Neural crest cell (in vitro differentiated cells): Measurements from ENCODE around the gene RARRES1. TPM values are rescaled to one million over a fixed set of nuclear protein-coding genes. Genes with fewer than 3 reads are reported as not detected.

Experiments used
- DNase-seq: peaks from one replicate; pipeline ENCODE4 v3.0.0; 2021; ENCODE audit warnings: low read depth, mixed read lengths, low spot score
- H3K27ac Mint-ChIP-seq: one replicate; pipeline ENCODE4 v1.8.0; 2021; ENCODE audit warnings: mild to moderate bottlenecking, mixed read lengths; ENCODE audit not compliant: unreplicated experiment
- H3K27me3 Mint-ChIP-seq: 2 replicates; pipeline ENCODE4 v1.8.0; 2021; ENCODE audit warnings: low read depth, mild to moderate bottlenecking, mixed read lengths
- H3K36me3 Mint-ChIP-seq: 2 replicates; pipeline ENCODE4 v1.8.0; 2021; ENCODE audit warnings: low read depth, mild to moderate bottlenecking, mixed read lengths
- H3K4me1 Mint-ChIP-seq: 2 replicates; pipeline ENCODE4 v1.8.0; 2021; ENCODE audit warnings: mixed read lengths
- H3K4me3 Mint-ChIP-seq: one replicate; pipeline ENCODE4 v1.8.0; 2021; ENCODE audit warnings: mild to moderate bottlenecking, mixed read lengths
- H3K9me3 Mint-ChIP-seq: 2 replicates; pipeline ENCODE4 v1.8.0; 2021; ENCODE audit warnings: mixed read lengths
- CTCF ChIP-seq: fragments of 200-600 bp; sonication (generic); conservative IDR thresholded peaks from 2 replicates; pipeline ENCODE4 v1.5.0; 2021; ENCODE audit warnings: antibody characterized with exemption, mild to moderate bottlenecking
- total RNA-seq: library from RNA; stranded (reverse); gene quantifications from 2 replicates; pipeline ENCODE4 v1.2.1, GENCODE V29; 2021

The RARRES1 gene
- total RNA-seq, 1 donor from 2014 or later: 1.4 TPM

GRCh38 chr3:158671821-158672214 lies 60.4 kb downstream of the RARRES1 start:
- no peak for DNase-seq
- peaks cover 13% of the 10 kb centered on the region for H3K4me1 Mint-ChIP-seq
- peak overlapping the region; percentile 92 for H3K4me3 Mint-ChIP-seq
- no peak for TF ChIP-seq CTCF
- H3K36me3 Mint-ChIP-seq: peaks cover 2% of the 10 kb centered on the region
- no peaks in the 10 kb centered on the region for H3K9me3 Mint-ChIP-seq
- H3K27me3 Mint-ChIP-seq: no peaks in the 10 kb centered on the region
- H3K27ac Mint-ChIP-seq: peak overlapping the region; percentile 37

DNA sequence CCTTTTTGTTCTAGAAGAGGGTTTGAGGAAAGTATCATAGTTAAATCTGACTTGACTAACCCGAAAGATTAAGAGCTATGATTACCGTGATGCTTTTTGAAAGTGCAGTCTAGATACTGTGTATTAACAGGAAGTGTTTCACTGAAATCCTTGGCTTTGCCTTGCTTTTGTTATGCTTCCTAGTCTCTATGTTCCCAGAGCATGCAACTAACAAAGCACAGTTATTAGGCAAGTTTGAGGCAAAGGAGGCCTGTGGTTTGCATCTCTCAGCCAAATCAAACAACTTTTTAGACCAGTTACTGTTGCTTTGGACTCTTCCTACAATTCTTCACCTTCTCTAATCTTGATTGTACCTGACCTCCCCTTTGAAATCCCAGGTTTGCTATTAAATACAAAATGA lies 63.8 kb downstream of the RARRES1 start:
- Mint-ChIP-seq H3K4me3 (no peak overlapping the region), H3K4me1 (peaks cover 13% of the 10 kb centered on the region), H3K27ac (no peak overlapping the region), H3K9me3 (no peaks in the 10 kb centered on the region), H3K27me3 (no peaks in the 10 kb centered on the region), H3K36me3 (peaks cover 2% of the 10 kb centered on the region)
- DNase-seq: no peak
- TF ChIP-seq CTCF: no peak

DNA sequence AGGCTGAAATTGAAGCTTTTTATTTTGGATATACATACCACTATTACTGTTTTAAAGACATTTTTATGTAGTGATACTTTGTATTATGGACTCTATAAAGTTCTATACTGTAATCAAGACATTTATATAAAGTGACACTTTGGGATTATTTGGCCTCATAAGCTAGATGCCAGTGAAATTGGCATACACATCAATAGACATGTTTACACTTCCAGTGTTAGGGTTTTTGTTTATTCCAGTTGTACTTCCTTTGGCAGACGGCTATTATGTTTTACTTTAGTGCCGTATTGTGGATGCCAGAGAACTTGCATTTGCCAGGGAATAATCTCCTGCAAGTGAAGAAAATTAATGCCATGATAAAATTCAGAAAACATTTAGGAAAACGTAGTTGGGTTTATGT lies 65.8 kb downstream of the RARRES1 start:
- no peak overlapping the region for H3K27ac Mint-ChIP-seq
- no peaks in the 10 kb centered on the region for H3K36me3 Mint-ChIP-seq
- H3K9me3 Mint-ChIP-seq: no peaks in the 10 kb centered on the region
- H3K4me3 Mint-ChIP-seq: no peak overlapping the region
- no peak for TF ChIP-seq CTCF
- no peaks in the 10 kb centered on the region for H3K27me3 Mint-ChIP-seq
- H3K4me1 Mint-ChIP-seq: no peaks in the 10 kb centered on the region
- no peak for DNase-seq

DNA sequence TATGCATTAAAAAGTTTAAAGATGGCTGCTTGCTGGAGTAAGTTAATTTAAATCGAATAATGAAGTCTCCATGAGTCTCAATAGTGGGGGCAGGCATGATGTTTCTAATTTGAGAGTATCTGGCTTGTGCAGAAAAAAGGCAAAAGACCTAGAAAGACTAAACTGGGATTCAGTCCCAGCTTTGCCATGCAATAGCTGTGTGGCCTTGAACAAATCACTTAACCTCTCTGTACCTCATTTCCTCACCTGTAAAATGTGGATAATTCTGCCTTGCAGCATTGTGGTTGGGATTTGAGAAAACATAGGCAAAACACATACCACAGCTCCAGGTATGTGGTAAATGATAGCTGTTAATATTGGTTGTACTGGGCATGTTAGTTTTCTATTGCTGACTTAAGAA lies 68.4 kb downstream of the RARRES1 start:
- no peaks in the 10 kb centered on the region for H3K27me3 Mint-ChIP-seq
- no peaks in the 10 kb centered on the region for H3K36me3 Mint-ChIP-seq
- DNase-seq: no peak
- H3K9me3 Mint-ChIP-seq: no peaks in the 10 kb centered on the region
- TF ChIP-seq CTCF: no peak
- no peaks in the 10 kb centered on the region for H3K4me1 Mint-ChIP-seq
- no peak overlapping the region for H3K4me3 Mint-ChIP-seq
- no peak overlapping the region for H3K27ac Mint-ChIP-seq

GRCh38 chr3:158663246-158663645 lies 69.0 kb downstream of the RARRES1 start:
- Mint-ChIP-seq H3K4me1 (no peaks in the 10 kb centered on the region), H3K9me3 (no peaks in the 10 kb centered on the region), H3K27me3 (no peaks in the 10 kb centered on the region), H3K4me3 (no peak overlapping the region), H3K27ac (no peak overlapping the region), H3K36me3 (no peaks in the 10 kb centered on the region)
- no peak for DNase-seq
- TF ChIP-seq CTCF: no peak

- Mint-ChIP-seq H3K4me3 (no peak overlapping the region), H3K9me3 (no peaks in the 10 kb centered on the region), H3K36me3 (peaks cover 2% of the 10 kb centered on the region), H3K27ac (no peak overlapping the region), H3K27me3 (no peaks in the 10 kb centered on the region), H3K4me1 (no peaks in the 10 kb centered on the region)
- TF ChIP-seq CTCF: no peak
- no peak for DNase-seq
Observed at GRCh38 chr3:158660711-158661110, 71.5 kb downstream of the RARRES1 start.
